ENCODE results near the gene GCN1.

The GCN1 gene

DNA sequence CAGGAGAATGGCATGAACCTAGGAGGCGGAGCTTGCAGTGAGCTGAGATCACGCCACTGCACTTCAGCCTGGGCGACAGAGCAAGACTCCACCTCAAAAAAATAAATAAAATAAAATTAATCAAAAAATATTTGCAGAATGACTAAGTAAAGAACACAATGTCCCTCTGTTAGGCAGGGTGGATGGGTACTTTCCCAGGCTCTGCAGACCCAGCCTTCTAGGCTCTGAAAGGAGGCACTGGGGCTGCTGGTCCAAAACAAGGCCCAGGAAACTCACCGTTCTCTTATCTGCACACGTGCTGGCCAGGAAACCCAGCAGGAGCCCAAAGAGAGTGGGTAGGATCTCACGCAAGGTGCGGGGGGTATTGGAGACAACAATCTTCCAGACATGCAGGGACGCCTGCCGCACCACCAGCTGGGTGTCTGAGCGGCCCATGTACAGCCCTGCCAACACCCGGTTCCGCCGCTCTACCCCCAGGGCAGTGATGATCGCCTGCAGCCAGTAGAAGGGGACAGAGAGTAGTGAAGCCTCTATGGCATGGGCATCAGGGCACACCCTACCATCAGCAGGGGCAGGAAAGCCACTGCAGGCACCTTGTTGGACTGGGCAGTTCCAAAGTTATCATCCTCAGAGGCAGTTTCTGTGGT, 52.2 kb downstream of the GCN1 start:
- Histone ChIP-seq H3K27ac (ENCODE audit: low read length) (no peak overlapping the region), H3K9ac (ENCODE audit: low read length) (no peak overlapping the region), H3K4me2 (ENCODE audit: low read length) (no peak overlapping the region), H3K79me2 (ENCODE audit: low read length) (no peaks in the 10 kb centered on the region), H3K4me1 (ENCODE audit: low read length) (no peaks in the 10 kb centered on the region), H2AFZ (ENCODE audit: low read depth, low read length) (no peak overlapping the region), H3K36me3 (replicated peaks; ENCODE audit: low read depth, low read length) (peaks cover 77% of the 10 kb centered on the region), H3K4me3 (ENCODE audit: low read length) (no peak overlapping the region), H3K27me3 (ENCODE audit: low read depth, low read length) (no peaks in the 10 kb centered on the region), H4K20me1 (ENCODE audit: insufficient read depth, low read length) (no peaks in the 10 kb centered on the region), H3K9me3 (ENCODE audit: insufficient read depth, low read length) (no peaks in the 10 kb centered on the region)
- TF ChIP-seq, protein P1, sequence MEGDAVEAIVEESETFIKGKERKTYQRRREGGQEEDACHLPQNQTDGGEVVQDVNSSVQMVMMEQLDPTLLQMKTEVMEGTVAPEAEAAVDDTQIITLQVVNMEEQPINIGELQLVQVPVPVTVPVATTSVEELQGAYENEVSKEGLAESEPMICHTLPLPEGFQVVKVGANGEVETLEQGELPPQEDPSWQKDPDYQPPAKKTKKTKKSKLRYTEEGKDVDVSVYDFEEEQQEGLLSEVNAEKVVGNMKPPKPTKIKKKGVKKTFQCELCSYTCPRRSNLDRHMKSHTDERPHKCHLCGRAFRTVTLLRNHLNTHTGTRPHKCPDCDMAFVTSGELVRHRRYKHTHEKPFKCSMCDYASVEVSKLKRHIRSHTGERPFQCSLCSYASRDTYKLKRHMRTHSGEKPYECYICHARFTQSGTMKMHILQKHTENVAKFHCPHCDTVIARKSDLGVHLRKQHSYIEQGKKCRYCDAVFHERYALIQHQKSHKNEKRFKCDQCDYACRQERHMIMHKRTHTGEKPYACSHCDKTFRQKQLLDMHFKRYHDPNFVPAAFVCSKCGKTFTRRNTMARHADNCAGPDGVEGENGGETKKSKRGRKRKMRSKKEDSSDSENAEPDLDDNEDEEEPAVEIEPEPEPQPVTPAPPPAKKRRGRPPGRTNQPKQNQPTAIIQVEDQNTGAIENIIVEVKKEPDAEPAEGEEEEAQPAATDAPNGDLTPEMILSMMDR (IDR thresholded peaks at IDR 0.05; ENCODE audit: low read depth, low read length), result no peak
- TF ChIP-seq EZH2phosphoT487 (IDR thresholded peaks at IDR 0.05; ENCODE audit: low read depth), result no peak

DNA sequence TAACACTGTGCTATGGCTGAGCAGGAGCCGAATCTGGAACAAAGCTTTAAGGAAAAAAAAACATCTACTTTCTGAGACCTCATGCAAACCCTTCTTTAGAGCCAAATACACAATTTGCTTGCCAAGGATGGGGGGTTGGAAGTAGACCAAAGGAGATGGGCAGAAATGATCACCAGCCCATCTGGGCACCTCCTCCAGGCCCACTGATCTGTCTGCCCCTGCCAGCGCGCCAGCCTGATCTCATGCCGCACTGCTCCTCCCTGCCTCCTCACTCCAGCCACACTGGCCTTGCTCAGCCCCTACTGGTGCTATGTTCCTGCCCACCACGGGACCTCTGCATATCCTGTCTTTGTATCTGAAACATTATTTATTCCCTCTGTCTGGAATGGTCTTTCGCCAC, 53.2 kb downstream of the GCN1 start:
- no peaks in the 10 kb centered on the region for H3K27me3 ChIP-seq (ENCODE audit: low read depth, low read length)
- TF ChIP-seq EZH2phosphoT487 (IDR thresholded peaks at IDR 0.05; ENCODE audit: low read depth), result no peak
- TF ChIP-seq, protein P1 (IDR thresholded peaks at IDR 0.05; ENCODE audit: low read depth, low read length), result no peak
- H3K27ac ChIP-seq (ENCODE audit: low read length), result no peak overlapping the region

DNA sequence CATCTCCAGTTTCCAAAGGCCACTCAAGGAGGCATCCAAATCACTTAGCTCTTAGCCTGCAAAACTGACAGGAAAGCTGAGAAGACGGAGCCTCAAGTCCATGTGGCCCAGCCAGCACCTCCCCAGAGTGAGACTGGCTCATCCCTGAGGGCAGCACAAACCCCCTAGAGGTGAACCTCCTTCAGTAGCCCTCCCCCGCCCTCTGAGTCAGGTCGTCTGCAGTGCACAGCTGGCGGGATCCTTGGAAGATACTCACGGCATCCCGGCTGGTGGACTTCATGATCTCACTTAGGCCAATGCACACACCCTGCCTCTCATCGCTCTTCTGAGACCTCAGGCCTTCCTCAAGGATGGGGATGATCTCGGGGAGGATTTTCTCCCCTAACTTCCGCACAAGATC, 53.9 kb downstream of the GCN1 start:
- Histone ChIP-seq H4K20me1 (ENCODE audit: insufficient read depth, low read length) (no peaks in the 10 kb centered on the region), H3K79me2 (ENCODE audit: low read length) (no peaks in the 10 kb centered on the region), H3K27ac (ENCODE audit: low read length) (no peak overlapping the region), H3K27me3 (ENCODE audit: low read depth, low read length) (no peaks in the 10 kb centered on the region), H2AFZ (ENCODE audit: low read depth, low read length) (no peak overlapping the region), H3K4me1 (ENCODE audit: low read length) (no peaks in the 10 kb centered on the region), H3K4me2 (ENCODE audit: low read length) (no peak overlapping the region), H3K36me3 (replicated peaks; ENCODE audit: low read depth, low read length) (peaks cover 82% of the 10 kb centered on the region), H3K9me3 (ENCODE audit: insufficient read depth, low read length) (no peaks in the 10 kb centered on the region), H3K9ac (ENCODE audit: low read length) (no peak overlapping the region), H3K4me3 (ENCODE audit: low read length) (no peak overlapping the region)
- TF ChIP-seq EZH2phosphoT487 (IDR thresholded peaks at IDR 0.05; ENCODE audit: low read depth), result no peak
- TF ChIP-seq, protein P1 (IDR thresholded peaks at IDR 0.05; ENCODE audit: low read depth, low read length), result no peak

More for the DNA sequence above, 53.2 kb downstream of the GCN1 start:
- Histone ChIP-seq H3K79me2 (ENCODE audit: low read length) (no peaks in the 10 kb centered on the region), H3K9me3 (ENCODE audit: insufficient read depth, low read length) (no peaks in the 10 kb centered on the region), H3K4me1 (ENCODE audit: low read length) (no peaks in the 10 kb centered on the region), H3K9ac (ENCODE audit: low read length) (no peak overlapping the region), H3K36me3 (replicated peaks; ENCODE audit: low read depth, low read length) (peaks cover 76% of the 10 kb centered on the region), H4K20me1 (ENCODE audit: insufficient read depth, low read length) (no peaks in the 10 kb centered on the region), H3K4me2 (ENCODE audit: low read length) (no peak overlapping the region), H2AFZ (ENCODE audit: low read depth, low read length) (no peak overlapping the region), H3K4me3 (ENCODE audit: low read length) (no peak overlapping the region)

DNA sequence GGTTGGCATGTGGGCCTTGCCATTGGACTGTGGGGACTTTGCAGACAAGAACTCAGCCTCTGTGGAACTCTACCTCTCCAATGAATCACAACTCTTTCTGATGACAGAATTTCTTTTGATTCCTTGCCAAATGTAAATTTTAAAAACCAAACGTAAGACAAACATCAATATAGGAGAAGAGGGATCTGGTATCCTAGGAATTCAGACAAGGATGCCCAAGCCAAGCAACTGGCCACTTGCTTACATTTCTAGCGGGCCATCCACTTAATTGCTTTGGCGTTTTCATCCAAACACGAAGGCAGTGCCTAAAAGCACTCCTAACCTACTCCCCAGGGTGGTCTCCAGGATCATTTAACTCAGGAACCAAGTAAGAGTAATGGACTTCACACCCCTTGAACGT, 54.6 kb downstream of the GCN1 start:
- Histone ChIP-seq H2AFZ (ENCODE audit: low read depth, low read length) (no peak overlapping the region), H3K4me2 (ENCODE audit: low read length) (no peak overlapping the region), H3K27ac (ENCODE audit: low read length) (no peak overlapping the region), H3K9me3 (ENCODE audit: insufficient read depth, low read length) (no peaks in the 10 kb centered on the region), H3K79me2 (ENCODE audit: low read length) (no peaks in the 10 kb centered on the region), H3K27me3 (ENCODE audit: low read depth, low read length) (no peaks in the 10 kb centered on the region), H3K36me3 (replicated peaks; ENCODE audit: low read depth, low read length) (peaks cover 78% of the 10 kb centered on the region), H3K4me1 (ENCODE audit: low read length) (no peaks in the 10 kb centered on the region), H4K20me1 (ENCODE audit: insufficient read depth, low read length) (no peaks in the 10 kb centered on the region), H3K9ac (ENCODE audit: low read length) (no peak overlapping the region), H3K4me3 (ENCODE audit: low read length) (no peak overlapping the region)
- no peak for TF ChIP-seq EZH2phosphoT487 (IDR thresholded peaks at IDR 0.05; ENCODE audit: low read depth)
- TF ChIP-seq, protein P1 (IDR thresholded peaks at IDR 0.05; ENCODE audit: low read depth, low read length), result no peak

Data from OCI-LY3 (cell line).